SW480 (cell line): ENCODE results near the gene RCOR1.

Experiments used
- DNase-seq: peaks from one replicate; pipeline ENCODE4 v3.0.0-alpha.2; 2016; ENCODE audit warnings: low spot score

Gene RCOR1

GRCh38 chr14:102776761-102777710 is 184.6 kb downstream of the RCOR1 start, which contains the start of gene TRAF3:
TSS of gene TRAF3 (plus strand) at chr14:102777449. CDS start at chr14:102870202, 92,753 bp downstream.
- DNase-seq, result peak; percentile 52

- DNase-seq, result no peak
Measured at GRCh38 chr14:102777711-102778337, 185.4 kb downstream of the RCOR1 start.

GRCh38 chr14:102778338-102779083 is 186.1 kb downstream of the RCOR1 start:
- peak; percentile 21 for DNase-seq

GRCh38 chr14:102779084-102779462 is 186.6 kb downstream of the RCOR1 start:
- no peak for DNase-seq

GRCh38 chr14:102779574-102780315 is 187.3 kb downstream of the RCOR1 start:
- no peak for DNase-seq
